Endothelial cell of umbilical vein (primary cell): ENCODE measurements around the gene KIF22. TPM values are rescaled to one million over a fixed set of nuclear protein-coding genes. Genes with fewer than 3 reads are reported as not detected.

Source experiments
- BruUV-seq: library from RNA; stranded (reverse); fragments of 400-500 nt; replicated peaks from 2 replicates; lab custom pipeline; 2021; lab: Mats Ljungman, UMichigan
- CTCF ChIA-PET: fragments of 300-600, 350-600 bp; sonication (Branson Sonifier 250); formaldehyde crosslinking; loops from one replicate; lab custom pipeline; 2021; ENCODE audit warnings: antibody characterized with exemption, inconsistent platforms; lab: Charles Lee
- POLR2A ChIA-PET: fragments of 300-600, 350-600 bp; sonication (Branson Sonifier 250); formaldehyde crosslinking; loops from one replicate; lab custom pipeline; 2021; ENCODE audit warnings: antibody characterized with exemption, inconsistent platforms; lab: Charles Lee
- DNase-seq: peaks from one replicate; pipeline ENCODE4 v3.0.0-alpha.2; 2011; ENCODE audit warnings: low read depth, low spot score
- FAIRE-seq: peaks from 2 replicates; lab custom pipeline; 2011; peaks lifted over from hg19 to GRCh38; lab: Jason Lieb, UNC
- H2AFZ ChIP-seq: 2 replicates; pipeline ENCODE4 v1.6.0; 2012; ENCODE audit warnings: low read depth, low read length, control low read depth, inconsistent platforms
- H3K27ac ChIP-seq: 2 replicates; pipeline ENCODE4 v1.5.1; 2011; ENCODE audit warnings: low read depth, mild to moderate bottlenecking, control low read depth, low read length, moderate library complexity; ENCODE audit not compliant: insufficient read depth
- H3K27me3 ChIP-seq, 2 experiments: 2 replicates each; pipeline versions ENCODE4 v1.6.0 to v1.6.1; 2011; ENCODE audit warnings: low read length in 2 of 2, mixed read lengths in 1 of 2; ENCODE audit not compliant: control insufficient read depth in 2 of 2, insufficient read depth in 2 of 2
- H3K36me3 ChIP-seq, 2 experiments: 2 replicates in 1 of 2; 3 replicates in 1 of 2; pipeline ENCODE4 v1.5.1; 2011; ENCODE audit warnings: low read length in 2 of 2, mild to moderate bottlenecking in 1 of 2, moderate library complexity in 1 of 2; ENCODE audit not compliant: control insufficient read depth in 2 of 2, insufficient read depth in 2 of 2; ENCODE audit errors: extremely low read depth in 1 of 2
- H3K4me1 ChIP-seq: 3 replicates; pipeline ENCODE4 v1.5.1; 2011; ENCODE audit warnings: mild to moderate bottlenecking, low read length; ENCODE audit not compliant: control insufficient read depth, insufficient read depth; ENCODE audit errors: extremely low read depth
- H3K4me2 ChIP-seq: 2 replicates; pipeline ENCODE4 v1.6.1; 2011; ENCODE audit warnings: low read length, control low read depth, mixed read lengths; ENCODE audit not compliant: insufficient read depth
- H3K4me3 ChIP-seq, 3 experiments: fragments of 200-600 bp in 1 of 3; sonication (generic), shearing (Covaris generic) in 1 of 3; replicated peaks in 1 of 3; 2 replicates each; pipeline ENCODE4 v1.5.1; 2011 to 2016; ENCODE audit warnings: control low read depth in 3 of 3, low read length in 3 of 3, mild to moderate bottlenecking in 2 of 3, inconsistent platforms in 1 of 3, low read depth in 1 of 3, moderate library complexity in 1 of 3; ENCODE audit not compliant: insufficient read depth in 1 of 3
- H3K79me2 ChIP-seq: 2 replicates; pipeline ENCODE4 v1.6.0; 2012; ENCODE audit warnings: low read length, inconsistent platforms; ENCODE audit not compliant: control insufficient read depth, insufficient read depth
- H3K9ac ChIP-seq: replicated peaks from 2 replicates; pipeline ENCODE3; 2011; ENCODE audit warnings: low read length, control low read depth; ENCODE audit not compliant: insufficient read depth; ENCODE audit errors: extremely low read depth
- H3K9me1 ChIP-seq: replicated peaks from 3 replicates; pipeline ENCODE4 v1.6.0; 2011; ENCODE audit warnings: mild to moderate bottlenecking, low read length; ENCODE audit not compliant: control insufficient read depth, insufficient read depth; ENCODE audit errors: extremely low read depth
- H3K9me3 ChIP-seq: replicated peaks from 2 replicates; pipeline ENCODE4 v1.5.1; 2012; ENCODE audit warnings: low read length, inconsistent platforms; ENCODE audit not compliant: control insufficient read depth, insufficient read depth
- H4K20me1 ChIP-seq: replicated peaks from 2 replicates; pipeline ENCODE3; 2011; ENCODE audit warnings: mild to moderate bottlenecking, low read length; ENCODE audit not compliant: control insufficient read depth, insufficient read depth; ENCODE audit errors: extremely low read depth
- CTCF ChIP-seq, 2 donors: IDR thresholded peaks; 1 replicate in 1 of 2; 2 replicates in 1 of 2; pipeline ENCODE4 v1.5.1; 2011; ENCODE audit warnings: low read length in 2 of 2, mild to moderate bottlenecking in 2 of 2, moderate library complexity in 2 of 2, control low read depth in 1 of 2, inconsistent platforms in 1 of 2, low read depth in 1 of 2; ENCODE audit not compliant: insufficient read depth in 1 of 2; ENCODE audit errors: extremely low read depth in 1 of 2
- EZH2 ChIP-seq: IDR thresholded peaks from 2 replicates; pipeline ENCODE4 v1.6.1; 2012; ENCODE audit warnings: borderline replicate concordance, low read depth, mild to moderate bottlenecking, moderate library complexity, low read length, inconsistent platforms; ENCODE audit not compliant: severe bottlenecking
- FOS ChIP-seq: IDR thresholded peaks from 2 replicates; pipeline ENCODE4 v1.6.1; 2011; ENCODE audit warnings: mild to moderate bottlenecking, low read length, moderate library complexity, borderline replicate concordance; ENCODE audit not compliant: insufficient read depth
- GATA2 ChIP-seq: IDR thresholded peaks from 2 replicates; pipeline ENCODE4 v1.7.0; 2011; ENCODE audit warnings: low read depth, mild to moderate bottlenecking, moderate library complexity, mixed read lengths, low read length; ENCODE audit not compliant: insufficient read length, insufficient read depth
- JUN ChIP-seq: IDR thresholded peaks from 2 replicates; pipeline ENCODE4 v1.6.1; 2011; ENCODE audit warnings: borderline replicate concordance, low read depth; ENCODE audit not compliant: insufficient read length, insufficient read depth
- MAX ChIP-seq: IDR thresholded peaks from 2 replicates; pipeline ENCODE4 v1.6.1; 2011; ENCODE audit not compliant: insufficient read depth, insufficient read length
- MYC ChIP-seq: IDR thresholded peaks from one replicate; pipeline ENCODE4 v1.6.1; 2011; ENCODE audit warnings: mild to moderate bottlenecking, low read depth, low read length
- POLR2A ChIP-seq: IDR thresholded peaks from 2 replicates; pipeline ENCODE4 v1.6.1; 2012; ENCODE audit warnings: low read depth, mild to moderate bottlenecking, control low read depth, low read length
- POLR2AphosphoS5 ChIP-seq: IDR thresholded peaks from 2 replicates; pipeline ENCODE4 v1.6.1; 2012; ENCODE audit warnings: low read depth, mild to moderate bottlenecking, control low read depth, low read length, moderate library complexity; ENCODE audit not compliant: insufficient read depth
- dilution Hi-C: fragments of 300-500 bp; cut with MboI; formaldehyde crosslinking; loops from one replicate; pipeline ENCODE4 v1.15.0; 2019; ENCODE audit warnings: low sequenced_read_pairs; ENCODE audit not compliant: extremely low pct_ligation_motif_present
- intact Hi-C: fragments of 100-400 bp; cut with micrococcal nuclease; formaldehyde crosslinking; loops from one replicate; pipeline ENCODE4 v1.10.0; 2022
- polyA plus RNA-seq, 4 experiments: library from polyadenylated mRNA; depleted of rRNA in 3 of 4; stranded (reverse) in 3 of 4; unstranded in 1 of 4; fragments of >200 nt; gene quantifications; 2 replicates each; pipeline versions ENCODE4 v1.2.1 to v1.2.3, GENCODE V29; 2011 to 2012; ENCODE audit warnings: missing spikeins in 1 of 4
- total RNA-seq: library from RNA; stranded (reverse); gene quantifications from 2 replicates; pipeline ENCODE4 v1.2.3, GENCODE V29; 2021

Gene KIF22
- total and polyA plus RNA-seq, 2 donors (not counting 3 experiments of a cell fraction or from before 2014, with no cell fraction given) = 67.3 to 90.0 TPM

DNA sequence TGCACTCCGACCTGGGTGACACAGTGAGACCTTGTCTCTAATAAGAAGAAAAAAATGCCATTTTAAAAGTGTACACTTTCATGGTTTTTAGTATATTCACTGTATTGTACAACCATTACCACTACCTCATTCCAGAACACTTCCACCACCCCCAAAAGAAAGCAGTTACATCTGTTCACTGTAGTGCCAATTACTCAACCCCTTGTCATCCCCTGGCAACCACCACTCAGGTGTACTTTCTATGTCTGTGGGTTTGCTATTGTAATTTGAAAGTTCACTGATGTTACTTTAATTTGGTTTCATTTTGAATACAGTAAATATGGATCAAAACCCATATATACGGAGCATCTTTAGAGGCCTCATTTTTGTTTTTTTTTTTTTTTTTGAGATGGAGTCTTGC is 6.4 kb upstream of the KIF22 start:
- Histone ChIP-seq H3K79me2 (no peaks in the 10 kb centered on the region), H3K27ac (no peak overlapping the region), H4K20me1 (no peaks in the 10 kb centered on the region), H3K9me3 (no peaks in the 10 kb centered on the region), H3K9ac (no peak overlapping the region), H3K36me3 (no peaks in the 10 kb centered on the region), H3K9me1 (no peaks in the 10 kb centered on the region), H3K4me2 (no peak overlapping the region), H3K4me1 (peaks cover 8% of the 10 kb centered on the region), H2AFZ (no peak overlapping the region), H3K4me3 (no peak overlapping the region), H3K27me3 (peaks cover 10 to 19% of the 10 kb centered on the region in 2 experiments)
- no peak for FAIRE-seq
- dilution Hi-C loops (no loop called here), intact Hi-C loops (no loop called here)
- no peak for TF ChIP-seq POLR2A
- TF ChIP-seq GATA2 = no peak
- TF ChIP-seq CTCF (IDR thresholded peaks at IDR 0.05; ENCODE audit: extremely low read depth in 1 of 2, insufficient read depth in 1 of 2, low read depth in 1 of 2, low read length in 2 of 2) = no peak
- TF ChIP-seq EZH2 = no peak
- no peak for TF ChIP-seq POLR2AphosphoS5
- TF ChIP-seq MYC = no peak
- TF ChIP-seq FOS = no peak
- no peak for TF ChIP-seq MAX
- TF ChIP-seq JUN = no peak
- CTCF ChIA-PET = interaction anchor here (0.7 to 4.6 kb wide), 19 partner anchors 12 to 248 kb away, joined by 3 to 30 read pairs (median 6); partner anchors contain the start of gene PAGR1
- BruUV-seq = no TSS peak
- POLR2A ChIA-PET = no interaction called here
- DNase-seq = no peak
